Fibroblast of villous mesenchyme (primary cell): Measurements from ENCODE around the gene CCDC24. TPM values are rescaled to one million over a fixed set of nuclear protein-coding genes. Genes with fewer than 3 reads are reported as not detected.
A peak's percentile ranks its signal among the peaks of the same experiment; 100 is the strongest.

Experiments used
- DNase-seq: peaks from one replicate; pipeline ENCODE4 v3.0.0-alpha.2; 2010; ENCODE audit warnings: low read depth
- H3K4me3 ChIP-seq: 2 replicates; pipeline ENCODE4 v1.5.1; 2011; ENCODE audit warnings: low read depth, mild to moderate bottlenecking, low read length
- total RNA-seq: library from RNA; depleted of rRNA; stranded (reverse); fragments of >200 nt; gene quantifications from 2 replicates; pipeline ENCODE4 v1.2.3, GENCODE V29; 2012
- TF ChIP-seq, protein P1 (sequence below): IDR thresholded peaks from 2 replicates; pipeline ENCODE4 v1.5.1; 2012; ENCODE audit warnings: low read depth, mild to moderate bottlenecking, low read length; ENCODE audit not compliant: insufficient read depth

Gene CCDC24
- total RNA-seq, 1 donor: 4.7 TPM

DNA sequence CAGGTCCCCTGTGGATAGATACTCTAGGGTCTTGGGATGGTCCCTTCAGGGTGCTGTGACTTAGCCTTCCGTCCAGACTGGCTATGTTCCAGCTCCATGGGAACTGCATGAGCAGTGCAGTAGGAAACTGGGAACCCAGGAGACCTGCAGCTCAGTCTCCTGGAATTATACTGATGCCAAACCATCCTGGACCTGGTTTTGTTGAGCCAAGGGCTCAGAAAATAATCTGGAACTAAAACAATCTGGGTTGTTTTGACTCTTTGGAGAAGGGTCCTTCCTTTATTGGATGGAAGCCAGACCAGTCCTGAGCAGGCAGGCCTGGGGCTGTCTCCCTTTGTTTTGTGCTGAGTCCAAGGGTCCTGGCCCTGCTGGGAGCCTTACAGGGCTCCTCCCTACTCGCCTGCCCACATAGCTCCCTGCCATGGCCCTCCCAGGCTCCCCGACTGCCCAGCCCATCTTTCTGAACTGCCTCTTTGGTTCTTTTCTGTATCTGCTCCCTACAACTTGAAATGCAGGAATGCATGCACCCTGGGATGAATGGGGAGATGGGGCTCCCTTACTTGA lies 43.4 kb upstream of the CCDC24 start:
- H3K4me3 ChIP-seq: peak overlapping the region; percentile 82
- TF ChIP-seq, protein P1, sequence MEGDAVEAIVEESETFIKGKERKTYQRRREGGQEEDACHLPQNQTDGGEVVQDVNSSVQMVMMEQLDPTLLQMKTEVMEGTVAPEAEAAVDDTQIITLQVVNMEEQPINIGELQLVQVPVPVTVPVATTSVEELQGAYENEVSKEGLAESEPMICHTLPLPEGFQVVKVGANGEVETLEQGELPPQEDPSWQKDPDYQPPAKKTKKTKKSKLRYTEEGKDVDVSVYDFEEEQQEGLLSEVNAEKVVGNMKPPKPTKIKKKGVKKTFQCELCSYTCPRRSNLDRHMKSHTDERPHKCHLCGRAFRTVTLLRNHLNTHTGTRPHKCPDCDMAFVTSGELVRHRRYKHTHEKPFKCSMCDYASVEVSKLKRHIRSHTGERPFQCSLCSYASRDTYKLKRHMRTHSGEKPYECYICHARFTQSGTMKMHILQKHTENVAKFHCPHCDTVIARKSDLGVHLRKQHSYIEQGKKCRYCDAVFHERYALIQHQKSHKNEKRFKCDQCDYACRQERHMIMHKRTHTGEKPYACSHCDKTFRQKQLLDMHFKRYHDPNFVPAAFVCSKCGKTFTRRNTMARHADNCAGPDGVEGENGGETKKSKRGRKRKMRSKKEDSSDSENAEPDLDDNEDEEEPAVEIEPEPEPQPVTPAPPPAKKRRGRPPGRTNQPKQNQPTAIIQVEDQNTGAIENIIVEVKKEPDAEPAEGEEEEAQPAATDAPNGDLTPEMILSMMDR: no peak
- no peak for DNase-seq

DNA sequence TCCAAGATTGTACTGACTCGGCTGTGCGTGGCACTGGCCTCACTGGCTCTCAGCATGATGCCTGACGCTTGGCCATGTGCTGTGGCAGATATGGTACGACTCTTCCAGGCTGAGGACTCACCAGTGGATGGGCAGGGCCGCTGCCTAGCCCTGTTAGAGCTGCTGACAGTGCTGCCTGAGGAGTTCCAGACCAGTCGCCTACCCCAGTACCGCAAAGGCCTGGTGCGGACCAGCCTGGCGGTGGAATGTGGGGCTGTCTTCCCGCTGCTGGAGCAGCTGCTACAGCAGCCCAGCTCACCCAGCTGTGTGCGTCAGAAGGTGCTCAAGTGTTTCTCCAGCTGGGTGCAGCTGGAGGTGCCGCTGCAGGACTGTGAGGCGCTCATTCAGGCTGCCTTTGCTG lies 41.7 kb upstream of the CCDC24 start:
- H3K4me3 ChIP-seq: no peak overlapping the region
- peak; percentile 76 for DNase-seq
- TF ChIP-seq, protein P1: no peak

DNA sequence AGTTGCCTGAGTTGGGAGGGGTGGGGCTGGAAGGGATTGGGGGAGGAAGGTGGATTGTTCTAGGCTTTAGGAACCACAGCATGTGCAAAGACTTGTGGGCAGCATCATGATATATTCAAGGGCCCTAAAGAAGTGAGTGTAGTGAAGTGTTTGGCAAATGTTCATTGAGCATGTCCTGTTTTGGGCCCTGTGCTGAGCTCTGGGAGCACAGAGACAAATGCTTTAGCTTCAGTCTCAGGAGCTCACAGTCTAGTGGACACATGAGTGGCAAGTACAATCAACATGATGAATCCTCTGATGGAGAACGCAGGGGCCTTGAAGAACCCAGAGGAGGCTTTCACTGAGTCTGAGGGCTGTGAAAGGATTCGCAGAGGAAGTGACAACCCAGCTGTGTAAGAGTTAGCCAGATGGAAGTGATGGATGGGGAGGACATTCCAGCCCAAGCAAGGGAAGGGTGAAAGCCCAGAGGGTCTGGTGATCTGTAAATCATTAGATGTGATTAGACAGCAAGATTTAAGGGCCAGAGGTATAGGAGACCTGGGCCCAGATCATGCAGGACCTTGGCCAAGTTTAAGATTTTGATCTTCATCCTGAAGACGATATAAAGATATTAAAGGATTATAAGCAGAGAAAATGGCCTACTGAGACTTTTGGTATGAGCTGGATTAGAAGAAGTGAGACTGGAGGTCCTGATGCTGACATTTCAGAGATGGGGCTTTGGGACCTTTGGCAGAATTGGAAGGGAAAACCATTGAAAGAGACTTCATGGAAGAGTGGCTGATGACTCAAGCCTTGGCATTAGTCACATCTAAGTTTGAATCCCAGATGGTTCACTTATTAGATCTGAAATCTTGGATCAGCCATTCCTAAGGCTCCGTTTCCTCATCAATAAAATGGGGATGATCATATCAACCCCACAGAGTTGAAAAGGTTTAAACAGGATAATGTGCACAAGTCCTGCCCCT lies 40.1 kb upstream of the CCDC24 start:
- DNase-seq: no peak
- TF ChIP-seq, protein P1: no peak
- H3K4me3 ChIP-seq: no peak overlapping the region

DNA sequence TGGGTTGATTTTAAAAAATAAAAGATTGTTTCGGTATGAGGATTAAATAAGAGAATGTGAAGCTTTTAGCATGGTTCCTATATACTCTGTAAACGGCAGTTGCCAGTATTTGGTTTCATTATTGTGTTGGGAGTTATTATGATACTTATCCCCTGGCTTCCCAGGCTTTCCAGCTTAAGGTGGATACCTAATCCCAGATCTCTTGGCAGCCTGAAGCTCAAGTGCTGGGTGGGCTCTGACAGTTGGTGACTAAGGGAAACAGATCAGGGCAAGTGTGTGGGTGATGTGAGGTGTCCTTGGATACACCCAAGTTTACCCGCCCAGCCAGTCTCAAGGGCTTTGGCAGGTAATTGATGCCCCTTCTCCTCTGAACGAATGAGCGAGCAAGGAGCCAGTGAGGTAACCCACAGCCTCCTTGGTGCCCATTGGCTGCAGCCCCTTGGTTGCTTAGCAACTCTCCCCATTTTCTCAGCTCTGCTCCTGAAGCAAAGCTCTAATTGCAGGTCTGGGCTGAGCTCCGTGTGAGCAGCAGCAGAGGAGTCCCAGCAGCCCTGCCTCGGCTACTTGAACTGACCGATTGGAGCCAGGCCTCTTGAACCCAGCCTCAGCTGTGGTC lies 38.6 kb upstream of the CCDC24 start:
- DNase-seq: no peak
- TF ChIP-seq, protein P1: no peak
- no peak overlapping the region for H3K4me3 ChIP-seq

GRCh38 chr1:43953361-43953760 lies 38.0 kb upstream of the CCDC24 start:
- no peak overlapping the region for H3K4me3 ChIP-seq
- no peak for DNase-seq
- TF ChIP-seq, protein P1: no peak

DNA sequence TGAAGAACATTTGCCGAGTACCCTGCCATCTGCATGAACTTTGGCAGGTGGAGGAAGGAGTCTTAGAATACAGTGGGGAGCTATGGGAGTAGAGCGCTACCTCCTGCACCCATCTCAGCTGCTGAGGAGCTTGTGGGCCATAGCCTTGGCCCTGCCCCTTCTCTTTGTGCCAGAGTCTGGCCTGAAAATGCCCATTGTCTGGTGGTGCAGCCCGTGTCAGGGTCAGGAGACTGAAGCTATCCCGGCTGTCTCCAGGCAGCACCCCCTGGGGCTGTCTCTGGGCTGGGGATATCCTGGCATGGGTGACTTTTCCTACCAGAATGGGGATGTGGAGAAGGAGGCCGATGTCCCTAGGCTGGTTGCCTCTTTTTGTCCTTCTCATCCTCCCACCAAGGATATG lies 37.4 kb upstream of the CCDC24 start:
- TF ChIP-seq, protein P1: no peak
- no peak overlapping the region for H3K4me3 ChIP-seq
- no peak for DNase-seq
